Brain microvascular endothelial cell (primary cell): ENCODE data around the gene FYCO1.
A peak's percentile ranks its signal among the peaks of the same experiment; 100 is the strongest.

Experiments
- DNase-seq: peaks from one replicate; pipeline ENCODE4 v3.0.0-alpha.2; 2020
- H3K27ac ChIP-seq: fragments of 250-450 bp; sonication (Bioruptor Pico); 2 replicates; pipeline ENCODE4 v1.5.1; 2020; ENCODE audit warnings: mild to moderate bottlenecking, moderate library complexity
- H3K27me3 ChIP-seq: fragments of 250-450 bp; sonication (Bioruptor Pico); replicated peaks from 2 replicates; pipeline ENCODE4 v1.5.1; 2020; ENCODE audit warnings: mild to moderate bottlenecking
- H3K36me3 ChIP-seq: fragments of 250-450 bp; sonication (Bioruptor Pico); replicated peaks from 2 replicates; pipeline ENCODE4 v1.5.1; 2020; ENCODE audit warnings: mild to moderate bottlenecking
- H3K4me3 ChIP-seq: 2 replicates; pipeline ENCODE4 v1.5.1; 2011; ENCODE audit warnings: low read depth, mild to moderate bottlenecking, control low read depth, low read length, moderate library complexity
- in situ Hi-C: cut with HindIII; loops from 2 replicates; pipeline ENCODE4 v1.10.0; 2017; ENCODE audit warnings: low sequenced_read_pairs, low pct_ligation_motif_present
- TF ChIP-seq, protein P1 (sequence below): IDR thresholded peaks from 2 replicates; pipeline ENCODE4 v1.5.1; 2011; ENCODE audit warnings: low read depth, mild to moderate bottlenecking, moderate library complexity, low read length, control low read depth, inconsistent platforms; ENCODE audit errors: missing control alignments

The FYCO1 gene

DNA sequence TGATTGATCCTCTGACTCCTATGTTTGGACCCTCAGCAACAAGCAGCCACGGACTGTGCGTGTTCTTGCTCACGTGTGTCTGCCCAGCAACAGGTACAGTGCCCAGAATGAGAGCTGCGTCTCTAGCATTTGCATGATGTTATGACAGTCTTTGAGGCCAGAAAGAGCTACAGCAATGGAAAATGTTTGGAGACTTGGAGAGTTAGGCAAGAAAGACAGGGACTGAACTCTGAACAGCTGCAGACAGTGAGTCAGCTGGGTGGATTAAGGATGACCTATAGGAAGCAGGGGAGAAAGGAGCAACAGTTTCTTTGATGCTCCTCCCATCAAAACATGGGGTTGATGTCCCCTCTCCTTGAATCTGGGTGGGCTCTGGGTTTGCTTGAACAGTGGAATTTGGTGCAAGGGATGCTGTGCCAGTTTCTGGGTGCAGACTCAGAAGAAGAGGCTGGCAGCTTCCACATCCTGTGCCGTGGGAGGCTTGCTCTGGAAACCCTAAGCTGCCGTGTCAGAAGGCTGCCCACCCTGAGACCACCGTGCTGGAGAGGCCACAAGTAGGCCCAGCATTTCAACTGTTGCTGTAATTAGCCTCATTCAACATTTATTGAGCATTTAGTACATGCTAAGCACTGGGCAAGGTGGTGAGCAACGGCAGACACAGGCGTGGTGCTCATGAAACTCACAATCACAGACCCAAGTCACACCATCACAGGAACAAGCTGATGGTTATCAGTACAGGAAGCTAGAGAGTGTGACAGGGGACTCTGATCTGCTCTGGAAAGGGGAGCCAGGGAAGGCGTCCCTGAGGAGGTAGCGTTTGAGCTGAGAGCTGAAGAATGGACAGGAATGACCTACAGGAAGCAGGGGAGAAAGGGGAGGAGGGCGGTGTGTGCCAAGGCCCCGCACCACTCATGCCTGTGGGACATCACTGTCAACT, 87.6 kb downstream of the FYCO1 start:
- in situ Hi-C loops: no loop called here
- no peaks in the 10 kb centered on the region for H3K27me3 ChIP-seq
- peak; percentile 49 for DNase-seq
- H3K36me3 ChIP-seq: no peaks in the 10 kb centered on the region
- TF ChIP-seq, protein P1, sequence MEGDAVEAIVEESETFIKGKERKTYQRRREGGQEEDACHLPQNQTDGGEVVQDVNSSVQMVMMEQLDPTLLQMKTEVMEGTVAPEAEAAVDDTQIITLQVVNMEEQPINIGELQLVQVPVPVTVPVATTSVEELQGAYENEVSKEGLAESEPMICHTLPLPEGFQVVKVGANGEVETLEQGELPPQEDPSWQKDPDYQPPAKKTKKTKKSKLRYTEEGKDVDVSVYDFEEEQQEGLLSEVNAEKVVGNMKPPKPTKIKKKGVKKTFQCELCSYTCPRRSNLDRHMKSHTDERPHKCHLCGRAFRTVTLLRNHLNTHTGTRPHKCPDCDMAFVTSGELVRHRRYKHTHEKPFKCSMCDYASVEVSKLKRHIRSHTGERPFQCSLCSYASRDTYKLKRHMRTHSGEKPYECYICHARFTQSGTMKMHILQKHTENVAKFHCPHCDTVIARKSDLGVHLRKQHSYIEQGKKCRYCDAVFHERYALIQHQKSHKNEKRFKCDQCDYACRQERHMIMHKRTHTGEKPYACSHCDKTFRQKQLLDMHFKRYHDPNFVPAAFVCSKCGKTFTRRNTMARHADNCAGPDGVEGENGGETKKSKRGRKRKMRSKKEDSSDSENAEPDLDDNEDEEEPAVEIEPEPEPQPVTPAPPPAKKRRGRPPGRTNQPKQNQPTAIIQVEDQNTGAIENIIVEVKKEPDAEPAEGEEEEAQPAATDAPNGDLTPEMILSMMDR: no peak
- peak overlapping the region; percentile 34 for H3K27ac ChIP-seq
- no peak overlapping the region for H3K4me3 ChIP-seq

DNA sequence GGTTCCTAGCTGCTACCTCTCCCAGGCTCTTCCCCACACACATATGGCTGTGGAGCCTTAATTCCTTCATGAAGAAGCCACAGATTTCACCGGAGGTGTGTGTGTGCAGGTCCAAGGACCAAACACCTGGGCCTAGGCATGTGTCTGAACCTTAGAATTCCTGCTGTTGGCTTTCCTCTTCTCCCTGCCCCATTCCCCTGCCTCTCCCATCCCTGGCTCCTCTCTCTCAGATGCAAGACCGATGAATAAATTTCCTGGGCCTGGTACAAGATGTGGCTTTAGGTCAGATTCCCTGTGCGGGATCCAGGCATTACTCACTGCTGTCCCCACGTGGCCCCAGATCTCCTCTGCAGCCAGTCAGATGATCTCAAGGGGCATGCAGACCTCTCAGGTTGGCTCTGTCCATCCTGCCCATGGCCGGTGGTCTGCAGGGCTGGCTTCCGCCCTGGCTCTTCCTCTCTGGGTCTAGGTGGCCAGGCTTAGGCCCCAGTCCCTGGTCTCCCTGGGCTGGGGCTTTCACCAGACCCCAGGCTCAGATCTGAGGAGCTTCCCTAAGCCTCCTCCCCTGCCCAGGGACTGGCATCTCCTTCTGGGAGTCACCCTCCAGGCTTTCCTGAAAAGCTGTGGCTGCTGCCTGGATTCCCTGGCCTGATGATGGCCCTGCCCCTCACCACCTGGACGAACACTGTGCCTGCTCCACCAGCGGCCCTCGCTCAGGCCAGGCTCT, 88.8 kb downstream of the FYCO1 start:
- DNase-seq: peak; percentile 64
- in situ Hi-C loops: no loop called here
- H3K27me3 ChIP-seq: no peaks in the 10 kb centered on the region
- TF ChIP-seq, protein P1: peak; percentile 76
- H3K27ac ChIP-seq: no peak overlapping the region
- no peaks in the 10 kb centered on the region for H3K36me3 ChIP-seq
- H3K4me3 ChIP-seq: no peak overlapping the region

DNA sequence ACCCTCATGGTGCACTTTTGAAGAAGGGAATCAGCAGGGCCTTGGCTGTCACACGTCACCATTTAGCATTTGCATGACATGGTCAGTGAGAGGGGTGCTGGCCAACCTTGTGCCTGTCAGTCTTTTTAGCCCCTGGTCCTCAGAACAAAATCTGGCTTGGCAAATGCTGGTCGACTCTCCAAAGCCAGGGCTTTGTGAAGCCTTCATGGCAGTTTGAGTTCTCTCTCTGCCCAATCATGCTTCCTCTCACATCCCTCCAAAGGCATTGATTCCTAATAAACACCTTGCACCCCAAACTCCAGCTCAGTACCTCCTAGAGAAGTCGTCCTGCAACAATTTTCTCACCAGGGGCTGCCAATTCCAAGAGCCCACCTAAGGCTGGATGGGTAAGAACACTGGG, 89.9 kb downstream of the FYCO1 start:
- Histone ChIP-seq H3K27me3 (no peaks in the 10 kb centered on the region), H3K27ac (no peak overlapping the region), H3K4me3 (no peak overlapping the region), H3K36me3 (no peaks in the 10 kb centered on the region)
- DNase-seq: no peak
- TF ChIP-seq, protein P1: no peak
- in situ Hi-C loops: no loop called here

DNA sequence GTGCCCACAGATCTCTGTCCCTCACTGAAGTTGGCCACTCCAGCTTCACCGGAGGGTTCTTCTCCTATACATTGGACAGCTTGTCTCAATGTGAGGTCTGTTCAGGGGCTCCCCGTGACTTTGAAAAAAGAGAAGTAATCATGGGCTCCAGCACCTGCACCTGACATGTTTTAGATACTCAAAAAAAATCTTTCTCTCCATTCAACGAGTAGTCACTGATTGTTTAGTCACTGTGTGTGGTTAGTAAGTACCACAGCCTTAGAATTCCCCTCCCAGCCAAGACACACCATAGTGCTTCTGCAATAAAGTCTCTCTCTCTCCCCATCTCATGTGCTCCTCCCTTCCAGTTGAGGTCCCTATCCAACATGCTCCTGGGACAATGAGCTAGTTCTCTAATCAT, 90.7 kb downstream of the FYCO1 start:
- Histone ChIP-seq H3K27ac (no peak overlapping the region), H3K27me3 (no peaks in the 10 kb centered on the region), H3K4me3 (no peak overlapping the region), H3K36me3 (no peaks in the 10 kb centered on the region)
- TF ChIP-seq, protein P1: no peak
- DNase-seq: no peak
- in situ Hi-C loops: no loop called here

DNA sequence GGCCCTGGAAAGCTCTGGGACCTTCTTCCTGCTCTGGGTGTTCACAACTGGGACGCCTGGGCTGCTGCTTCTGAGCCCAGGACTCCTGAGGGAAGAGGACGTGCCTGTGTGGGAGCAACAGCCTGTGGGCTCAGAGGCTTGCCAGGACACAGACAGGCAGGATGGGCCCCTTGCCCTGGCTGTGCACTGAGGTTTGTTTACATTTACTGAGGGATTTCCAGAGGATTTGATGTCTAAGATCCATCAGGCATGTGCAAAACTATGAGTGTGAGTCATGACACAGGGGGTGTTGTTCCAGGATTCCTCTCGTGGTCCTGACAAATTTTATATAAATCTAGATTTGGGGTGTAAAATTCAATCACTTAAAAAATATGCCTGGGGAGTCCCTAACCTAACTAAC, 98.7 kb downstream of the FYCO1 start:
- DNase-seq: peak; percentile 37
- no peaks in the 10 kb centered on the region for H3K36me3 ChIP-seq
- H3K27ac ChIP-seq: no peak overlapping the region
- TF ChIP-seq, protein P1: no peak
- H3K4me3 ChIP-seq: no peak overlapping the region
- in situ Hi-C loops: no loop called here
- H3K27me3 ChIP-seq: no peaks in the 10 kb centered on the region
